Left renal cortex interstitium (tissue), 4 donors: ENCODE measurements around the gene GABBR2. TPM values are rescaled to one million over a fixed set of nuclear protein-coding genes. Genes with fewer than 3 reads are reported as not detected.
"Not testable (repeated sequence)": the region's sequence is repeated elsewhere in the genome, so short reads cannot be mapped to it uniquely, and the experiment has no call there.

ENCODE experiments used
- DNase-seq, 4 donors: peaks; one replicate each; pipeline ENCODE4 v3.0.0-alpha.2; 2013; ENCODE audit warnings: low read depth in 4 of 4, low spot score in 2 of 4, missing footprints in 1 of 4
- polyA plus RNA-seq, 4 donors: library from polyadenylated mRNA; unstranded; fragments of 120-200 nt; gene quantifications; one replicate each; pipeline ENCODE4 v1.2.1, GENCODE V29; 2013; ENCODE audit not compliant: insufficient read length in 4 of 4

Gene GABBR2
- polyA plus RNA-seq, 4 donors: 4.5 to 5.6 (median 5.3) TPM

GRCh38 chr9:98495530-98495929 is 213.2 kb downstream of the GABBR2 start:
- DNase-seq: no peak

GRCh38 chr9:98494852-98495251 is 213.9 kb downstream of the GABBR2 start:
- DNase-seq: no peak

GRCh38 chr9:98491828-98492227 is 216.9 kb downstream of the GABBR2 start:
- DNase-seq: no peak

- DNase-seq: no peak
These were observed 217.5 kb downstream of the GABBR2 start for GRCh38 chr9:98491231-98491651.

- DNase-seq: no peak
These were observed 220.0 kb downstream of the GABBR2 start for GRCh38 chr9:98488571-98489312.

GRCh38 chr9:98485706-98486105 is 223.0 kb downstream of the GABBR2 start:
- DNase-seq: no peak

GRCh38 chr9:98484162-98484561 is 224.6 kb downstream of the GABBR2 start:
- no peak for DNase-seq

- DNase-seq: no peak
These were observed 226.5 kb downstream of the GABBR2 start for GRCh38 chr9:98482226-98482625.

- DNase-seq: no peak
These were observed 227.1 kb downstream of the GABBR2 start for GRCh38 chr9:98481676-98482075.

GRCh38 chr9:98479967-98480847 is 228.5 kb downstream of the GABBR2 start:
- DNase-seq: no peak

- no peak for DNase-seq
These were observed 229.3 kb downstream of the GABBR2 start for GRCh38 chr9:98479449-98479848.

GRCh38 chr9:98477884-98478283 is 230.9 kb downstream of the GABBR2 start:
- DNase-seq: no peak

GRCh38 chr9:98472216-98472615 is 236.5 kb downstream of the GABBR2 start:
- DNase-seq: no peak

- DNase-seq: no peak
These were observed 237.6 kb downstream of the GABBR2 start for GRCh38 chr9:98471185-98471584.

- no peak for DNase-seq
These were observed 240.0 kb downstream of the GABBR2 start for GRCh38 chr9:98468567-98469239.

GRCh38 chr9:98465799-98466198 is 242.9 kb downstream of the GABBR2 start:
- no peak for DNase-seq

- DNase-seq: not testable (repeated sequence)
These were observed 244.5 kb downstream of the GABBR2 start for GRCh38 chr9:98464156-98464690.

GRCh38 chr9:98462310-98462709 is 246.4 kb downstream of the GABBR2 start:
- no peak for DNase-seq

GRCh38 chr9:98460704-98461103 is 248.0 kb downstream of the GABBR2 start:
- no peak for DNase-seq

GRCh38 chr9:98457726-98458370 is 250.9 kb downstream of the GABBR2 start:
- DNase-seq: peak; percentile 50 to 80 (median 71)
